ENCODE results near the gene GRN.
"Not testable (repeated sequence)": the region's sequence is repeated elsewhere in the genome, so short reads cannot be mapped to it uniquely, and the experiment has no call there.

GRN gene

GRCh38 chr17:44347206-44348055 lies 2.3 kb downstream of the GRN start:
- DNase-seq: not testable (repeated sequence)

DNA sequence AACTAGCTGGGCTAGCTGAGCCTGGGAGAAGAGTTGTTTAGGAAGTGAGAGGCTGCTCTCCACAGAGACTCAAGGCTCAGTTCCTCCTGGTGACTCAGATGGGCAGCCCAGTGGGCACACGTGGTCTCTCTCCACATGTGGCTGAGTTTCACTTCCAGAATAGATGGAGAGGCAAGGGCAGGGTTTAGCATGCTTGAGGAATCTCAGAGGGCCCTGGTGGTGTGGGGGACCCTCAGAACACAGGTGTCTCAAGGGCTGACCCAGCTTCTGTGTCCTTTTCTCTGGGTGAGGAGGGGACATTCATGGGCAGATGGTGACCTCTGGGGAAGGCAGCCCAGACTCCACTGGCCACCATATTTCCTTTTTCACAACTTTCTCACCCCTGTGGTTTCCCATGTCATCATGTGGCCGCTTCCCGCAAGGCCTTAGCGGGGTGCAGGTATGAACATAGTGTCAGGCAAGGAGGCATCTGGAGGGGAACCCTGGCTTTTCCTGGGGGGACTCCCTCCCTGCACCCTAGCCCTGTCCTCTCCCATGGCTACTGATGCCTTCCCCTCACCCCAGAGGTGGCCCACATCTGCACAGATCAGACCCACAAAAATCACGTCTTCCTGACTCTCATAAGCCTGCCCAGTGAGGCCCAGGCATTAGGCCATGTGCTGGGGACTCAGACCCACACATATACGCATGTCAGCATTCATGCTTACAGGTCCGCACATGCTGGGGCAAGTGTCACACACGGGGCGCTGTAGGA lies 3.3 kb downstream of the GRN start:
- DNase-seq: no peak

DNA sequence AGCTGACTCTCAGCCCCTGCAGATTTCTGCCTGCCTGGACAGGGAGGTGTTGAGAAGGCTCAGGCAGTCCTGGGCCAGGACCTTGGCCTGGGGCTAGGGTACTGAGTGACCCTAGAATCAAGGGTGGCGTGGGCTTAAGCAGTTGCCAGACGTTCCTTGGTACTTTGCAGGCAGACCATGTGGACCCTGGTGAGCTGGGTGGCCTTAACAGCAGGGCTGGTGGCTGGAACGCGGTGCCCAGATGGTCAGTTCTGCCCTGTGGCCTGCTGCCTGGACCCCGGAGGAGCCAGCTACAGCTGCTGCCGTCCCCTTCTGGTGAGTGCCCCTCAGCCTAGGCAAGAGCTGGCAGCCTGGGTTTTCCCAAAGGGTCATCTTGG lies 3.9 kb downstream of the GRN start:
- DNase-seq: no peak

GRCh38 chr17:44349553-44350070 lies 4.5 kb downstream of the GRN start:
- DNase-seq: no peak

GRCh38 chr17:44350733-44351226 lies 5.7 kb downstream of the GRN start:
- peak; percentile 93 for DNase-seq

DNA sequence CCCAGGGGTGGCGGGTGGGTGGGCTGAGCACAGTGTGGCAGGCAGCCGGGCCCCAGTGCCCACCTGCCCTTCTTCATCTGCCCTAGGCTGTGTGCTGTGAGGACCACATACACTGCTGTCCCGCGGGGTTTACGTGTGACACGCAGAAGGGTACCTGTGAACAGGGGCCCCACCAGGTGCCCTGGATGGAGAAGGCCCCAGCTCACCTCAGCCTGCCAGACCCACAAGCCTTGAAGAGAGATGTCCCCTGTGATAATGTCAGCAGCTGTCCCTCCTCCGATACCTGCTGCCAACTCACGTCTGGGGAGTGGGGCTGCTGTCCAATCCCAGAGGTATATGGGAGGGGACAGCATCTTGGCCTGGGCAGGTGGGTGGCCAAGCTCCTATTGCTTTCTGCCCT lies 6.4 kb downstream of the GRN start:
- no peak for DNase-seq

DNA sequence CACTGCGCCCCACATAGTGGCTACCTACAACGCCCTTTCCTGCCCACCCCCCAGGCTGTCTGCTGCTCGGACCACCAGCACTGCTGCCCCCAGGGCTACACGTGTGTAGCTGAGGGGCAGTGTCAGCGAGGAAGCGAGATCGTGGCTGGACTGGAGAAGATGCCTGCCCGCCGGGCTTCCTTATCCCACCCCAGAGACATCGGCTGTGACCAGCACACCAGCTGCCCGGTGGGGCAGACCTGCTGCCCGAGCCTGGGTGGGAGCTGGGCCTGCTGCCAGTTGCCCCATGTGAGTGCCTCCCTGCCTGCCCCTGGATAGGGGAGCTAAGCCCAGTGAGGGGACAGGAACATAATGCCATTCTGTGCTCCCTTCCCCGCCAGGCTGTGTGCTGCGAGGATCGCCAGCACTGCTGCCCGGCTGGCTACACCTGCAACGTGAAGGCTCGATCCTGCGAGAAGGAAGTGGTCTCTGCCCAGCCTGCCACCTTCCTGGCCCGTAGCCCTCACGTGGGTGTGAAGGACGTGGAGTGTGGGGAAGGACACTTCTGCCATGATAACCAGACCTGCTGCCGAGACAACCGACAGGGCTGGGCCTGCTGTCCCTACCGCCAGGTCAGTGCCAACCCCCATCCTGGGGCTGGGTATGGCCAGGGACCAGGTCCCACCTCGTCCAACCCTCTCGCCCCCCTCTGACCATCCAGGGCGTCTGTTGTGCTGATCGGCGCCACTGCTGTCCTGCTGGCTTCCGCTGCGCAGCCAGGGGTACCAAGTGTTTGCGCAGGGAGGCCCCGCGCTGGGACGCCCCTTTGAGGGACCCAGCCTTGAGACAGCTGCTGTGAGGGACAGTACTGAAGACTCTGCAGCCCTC lies 7.1 kb downstream of the GRN start:
- DNase-seq: no peak

- DNase-seq: no peak
These were observed 7.9 kb downstream of the GRN start for GRCh38 chr17:44352828-44353671.

- peak; percentile 79 for DNase-seq
These were observed 8.7 kb downstream of the GRN start for GRCh38 chr17:44353672-44354331.

GRCh38 chr17:44354582-44355561 lies 9.8 kb downstream of the GRN start:
- peak; percentile 89 for DNase-seq

- no peak for DNase-seq
These were observed 10.6 kb downstream of the GRN start for GRCh38 chr17:44355642-44356099.

DNA sequence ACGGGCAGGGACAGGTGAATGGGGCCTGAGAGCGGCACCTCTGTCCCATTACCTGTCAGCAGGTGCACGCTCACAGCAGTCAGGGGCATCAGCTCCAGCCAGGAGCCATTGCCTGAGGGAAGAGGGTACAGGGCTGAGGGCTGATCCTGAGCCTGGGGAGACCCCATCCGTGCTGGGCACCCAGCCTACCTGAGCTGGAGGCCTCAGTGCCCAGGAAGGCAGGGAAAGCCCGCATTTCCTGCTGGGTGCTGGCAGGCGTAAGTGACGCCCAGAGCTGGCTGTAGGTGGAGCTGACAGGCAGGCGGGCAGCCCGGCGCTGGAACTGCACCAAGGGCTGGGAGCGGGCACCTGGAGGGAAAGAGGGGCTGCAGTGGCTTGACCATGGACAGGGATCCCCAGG lies 11.1 kb downstream of the GRN start:
- no peak for DNase-seq

DNA sequence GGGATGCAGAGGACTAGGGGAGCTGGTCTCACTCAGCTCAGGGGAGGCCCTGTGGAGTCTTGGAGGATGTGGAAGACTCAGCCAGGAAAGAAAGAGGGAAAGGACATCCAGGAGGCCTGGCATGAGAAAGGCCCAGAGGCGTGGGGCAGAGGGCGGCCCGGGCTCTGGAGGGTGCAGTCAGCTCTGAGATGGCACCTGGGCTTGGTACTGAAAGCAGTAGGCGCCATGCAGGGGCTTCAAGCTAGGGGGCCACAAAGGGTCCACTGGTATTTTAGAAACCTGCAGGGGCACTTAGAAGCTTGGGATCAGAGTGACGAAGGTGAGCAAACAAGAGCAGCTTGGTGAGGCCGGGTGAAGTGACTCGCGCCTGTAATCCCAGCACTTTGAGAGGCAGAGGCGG lies 13.0 kb downstream of the GRN start:
- DNase-seq: no peak

DNA sequence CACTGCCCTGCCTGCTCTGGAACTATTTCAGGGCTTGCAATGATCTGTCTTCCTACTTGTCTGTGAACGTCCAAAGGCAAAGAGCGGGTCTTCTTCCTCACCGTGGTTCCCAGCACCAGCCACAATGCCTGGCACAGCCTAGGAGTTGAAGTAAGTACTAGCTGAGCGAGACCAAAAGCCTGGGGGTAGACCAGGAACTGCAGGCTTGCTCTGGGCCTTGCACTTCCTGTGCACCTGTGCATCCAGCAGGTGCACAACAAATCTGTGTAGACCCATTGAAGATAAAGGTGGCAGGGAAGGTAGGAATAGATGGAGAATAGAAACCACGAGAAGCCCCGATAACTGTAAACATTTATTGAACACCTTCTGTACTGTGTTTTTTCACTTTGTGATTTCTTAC lies 13.9 kb downstream of the GRN start:
- DNase-seq: no peak

DNA sequence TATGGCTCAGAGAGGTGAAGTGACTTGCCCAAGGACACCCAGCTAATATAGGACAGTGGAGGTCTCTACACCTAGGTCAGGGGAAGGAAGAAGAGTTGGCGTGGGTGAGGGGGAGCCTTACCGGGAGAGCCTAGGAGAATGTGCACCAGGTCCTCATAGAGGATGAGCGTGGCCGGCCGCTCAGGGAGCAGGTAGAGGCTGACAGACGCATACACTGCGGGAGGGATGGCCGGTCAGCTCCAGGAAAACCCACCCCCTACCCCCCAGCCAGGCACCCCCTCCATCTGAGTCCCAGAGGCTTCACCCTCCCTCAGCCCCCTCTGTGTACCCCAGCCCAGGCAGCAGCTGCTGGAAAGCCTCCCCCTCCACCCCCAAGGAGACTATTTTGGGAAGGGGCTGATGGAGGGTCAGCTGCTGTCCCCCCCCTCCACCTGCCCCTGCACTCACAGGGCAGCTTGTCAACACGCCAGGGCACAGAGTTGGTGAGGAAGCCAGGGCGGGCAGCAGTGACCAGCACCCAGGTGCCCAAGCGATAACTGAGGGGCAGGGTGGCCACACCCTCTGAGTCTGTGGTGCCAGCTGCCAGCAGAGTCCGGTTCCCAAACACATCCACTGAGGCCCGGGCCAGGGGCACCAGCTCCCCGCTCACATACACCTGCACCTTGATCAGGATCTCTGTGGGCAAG lies 14.5 kb downstream of the GRN start:
- no peak for DNase-seq

GRCh38 chr17:44360144-44360533 lies 15.0 kb downstream of the GRN start:
- no peak for DNase-seq

DNA sequence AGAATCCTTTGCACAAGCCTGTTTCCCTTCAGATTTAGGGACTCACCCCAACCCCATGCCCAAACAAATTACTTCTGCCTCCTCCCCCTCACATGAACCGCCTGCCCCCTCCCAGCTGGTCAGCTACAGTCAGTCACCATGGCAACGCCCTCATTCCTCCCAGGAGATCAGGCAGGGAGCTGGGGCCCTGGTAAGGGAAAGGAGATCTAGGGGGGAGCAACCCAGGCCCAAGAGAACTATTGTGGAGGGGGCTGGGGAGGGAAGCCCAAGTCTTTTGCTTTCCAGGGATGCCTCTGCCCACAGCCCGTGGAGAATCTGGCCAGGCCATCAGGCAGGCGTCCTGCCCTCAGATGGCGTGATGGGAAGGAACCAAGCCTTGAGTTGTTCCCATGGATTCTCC lies 15.7 kb downstream of the GRN start:
- no peak for DNase-seq

- DNase-seq: peak; percentile 43
These were observed 16.5 kb downstream of the GRN start for GRCh38 chr17:44361292-44362260.
